Astrocyte (in vitro differentiated cells and primary cell): ENCODE results near the gene MIB2.

Experiments used
- EZH2 ChIP-seq: IDR thresholded peaks from 2 replicates; pipeline ENCODE4 v1.6.1; 2012; ENCODE audit warnings: mild to moderate bottlenecking, low read length, inconsistent platforms; ENCODE audit not compliant: insufficient read depth
- TF ChIP-seq, protein P1 (sequence below): IDR thresholded peaks from 2 replicates; pipeline ENCODE4 v1.5.1; 2011; ENCODE audit warnings: low read depth, mild to moderate bottlenecking, inconsistent platforms, low read length, moderate library complexity; ENCODE audit not compliant: insufficient read depth

DNA sequence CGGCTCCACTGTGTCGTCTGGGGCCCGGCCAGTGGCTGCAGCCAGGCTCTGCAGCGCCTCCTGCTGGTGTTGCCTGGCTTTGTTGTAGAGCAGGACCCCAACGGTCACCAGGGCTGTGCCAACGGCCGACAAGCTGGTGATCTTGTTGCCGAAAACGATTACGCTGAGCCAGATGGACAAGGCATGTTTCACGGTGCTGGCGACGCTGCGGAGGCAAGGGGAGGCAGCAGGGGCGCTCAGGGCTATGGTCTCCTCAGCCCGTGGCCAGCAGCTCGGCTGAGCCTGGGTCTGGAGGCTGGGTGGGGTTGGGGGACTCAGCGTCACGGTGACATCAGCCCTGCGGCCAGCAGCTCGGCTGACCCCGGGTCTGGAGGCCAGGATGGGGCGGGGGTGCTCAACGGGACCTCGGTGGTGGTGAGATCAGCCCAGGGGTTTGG lies 50.5 kb downstream of the MIB2 start:
- TF ChIP-seq, protein P1, sequence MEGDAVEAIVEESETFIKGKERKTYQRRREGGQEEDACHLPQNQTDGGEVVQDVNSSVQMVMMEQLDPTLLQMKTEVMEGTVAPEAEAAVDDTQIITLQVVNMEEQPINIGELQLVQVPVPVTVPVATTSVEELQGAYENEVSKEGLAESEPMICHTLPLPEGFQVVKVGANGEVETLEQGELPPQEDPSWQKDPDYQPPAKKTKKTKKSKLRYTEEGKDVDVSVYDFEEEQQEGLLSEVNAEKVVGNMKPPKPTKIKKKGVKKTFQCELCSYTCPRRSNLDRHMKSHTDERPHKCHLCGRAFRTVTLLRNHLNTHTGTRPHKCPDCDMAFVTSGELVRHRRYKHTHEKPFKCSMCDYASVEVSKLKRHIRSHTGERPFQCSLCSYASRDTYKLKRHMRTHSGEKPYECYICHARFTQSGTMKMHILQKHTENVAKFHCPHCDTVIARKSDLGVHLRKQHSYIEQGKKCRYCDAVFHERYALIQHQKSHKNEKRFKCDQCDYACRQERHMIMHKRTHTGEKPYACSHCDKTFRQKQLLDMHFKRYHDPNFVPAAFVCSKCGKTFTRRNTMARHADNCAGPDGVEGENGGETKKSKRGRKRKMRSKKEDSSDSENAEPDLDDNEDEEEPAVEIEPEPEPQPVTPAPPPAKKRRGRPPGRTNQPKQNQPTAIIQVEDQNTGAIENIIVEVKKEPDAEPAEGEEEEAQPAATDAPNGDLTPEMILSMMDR = no peak
- TF ChIP-seq EZH2 = no peak
